ENCODE data around the gene OSBPL7.

The OSBPL7 gene

GRCh38 chr17:47821424-47822391, at the start of gene OSBPL7:
Gene OSBPL7 (minus strand): TSS chr17:47821794. CDS start chr17:47820278, 1,516 bp downstream.
- in situ Hi-C loops (cut with MboI; ENCODE audit: low sequenced_read_pairs): no loop called here

GRCh38 chr17:47871048-47871447, 49.5 kb upstream of the OSBPL7 start:
- in situ Hi-C loops (cut with MboI; ENCODE audit: low sequenced_read_pairs): no loop called here

- in situ Hi-C loops (cut with MboI; ENCODE audit: low sequenced_read_pairs): no loop called here
These were observed 48.5 kb upstream of the OSBPL7 start for GRCh38 chr17:47870056-47870455.

GRCh38 chr17:47869114-47869513, 47.5 kb upstream of the OSBPL7 start:
- in situ Hi-C loops (cut with MboI; ENCODE audit: low sequenced_read_pairs): no loop called here

- in situ Hi-C loops (cut with MboI; ENCODE audit: low sequenced_read_pairs): no loop called here
These were observed 46.4 kb upstream of the OSBPL7 start for GRCh38 chr17:47867813-47868533.

GRCh38 chr17:47866941-47867340, 45.3 kb upstream of the OSBPL7 start:
- in situ Hi-C loops (cut with MboI; ENCODE audit: low sequenced_read_pairs): no loop called here

- in situ Hi-C loops (cut with MboI; ENCODE audit: low sequenced_read_pairs): no loop called here
These were observed 43.2 kb upstream of the OSBPL7 start for GRCh38 chr17:47864791-47865216.

GRCh38 chr17:47862621-47863440, 41.2 kb upstream of the OSBPL7 start:
- in situ Hi-C loops (cut with MboI; ENCODE audit: low sequenced_read_pairs): no loop called here

GRCh38 chr17:47860386-47860785, 38.8 kb upstream of the OSBPL7 start:
- in situ Hi-C loops (cut with MboI; ENCODE audit: low sequenced_read_pairs): no loop called here

- in situ Hi-C loops (cut with MboI; ENCODE audit: low sequenced_read_pairs): no loop called here
These were observed 36.2 kb upstream of the OSBPL7 start for GRCh38 chr17:47857551-47858455.

- in situ Hi-C loops (cut with MboI; ENCODE audit: low sequenced_read_pairs): no loop called here
These were observed 35.2 kb upstream of the OSBPL7 start for GRCh38 chr17:47856830-47857229.

GRCh38 chr17:47855737-47856136, 34.1 kb upstream of the OSBPL7 start:
- in situ Hi-C loops (cut with MboI; ENCODE audit: low sequenced_read_pairs): no loop called here

- in situ Hi-C loops (cut with MboI; ENCODE audit: low sequenced_read_pairs): no loop called here
These were observed 32.0 kb upstream of the OSBPL7 start for GRCh38 chr17:47853616-47854015.

GRCh38 chr17:47852113-47852949, 30.7 kb upstream of the OSBPL7 start:
- in situ Hi-C loops (cut with MboI; ENCODE audit: low sequenced_read_pairs): no loop called here

GRCh38 chr17:47851764-47852112, 30.1 kb upstream of the OSBPL7 start:
- in situ Hi-C loops (cut with MboI; ENCODE audit: low sequenced_read_pairs): no loop called here

GRCh38 chr17:47850692-47851573, 29.3 kb upstream of the OSBPL7 start, which contains the start of gene SP6:
Gene SP6 (minus strand): TSS chr17:47851163. CDS start chr17:47848429, 2,734 bp downstream.
- in situ Hi-C loops (cut with MboI; ENCODE audit: low sequenced_read_pairs): no loop called here

GRCh38 chr17:47850373-47850691, 28.7 kb upstream of the OSBPL7 start:
- in situ Hi-C loops (cut with MboI; ENCODE audit: low sequenced_read_pairs): no loop called here

- in situ Hi-C loops (cut with MboI; ENCODE audit: low sequenced_read_pairs): no loop called here
These were observed 26.6 kb upstream of the OSBPL7 start for GRCh38 chr17:47848198-47848513.

Data from HL-60/S4 treated with retinoic acid at 250 ng/mL for 4 days and 3 days (cell line).